Peyer's patch (tissue), 4 donors: ENCODE data around the gene ZBTB7B. TPM values are rescaled to one million over a fixed set of nuclear protein-coding genes. Genes with fewer than 3 reads are reported as not detected.
"Not testable (repeated sequence)": the region's sequence is repeated elsewhere in the genome, so short reads cannot be mapped to it uniquely, and the experiment has no call there.

Experiments used
- DNase-seq, 3 donors: peaks; one replicate each; pipeline ENCODE4 v3.0.0-alpha.2; 2017 to 2019
- H3K27ac ChIP-seq, 4 donors: fragments of 200-600 bp; sonication (generic); one replicate each; pipeline ENCODE4 v1.5.1; 2016 to 2019
- H3K27me3 ChIP-seq, 2 donors: fragments of 200-600 bp; sonication (generic); one replicate each; pipeline ENCODE4 v1.5.1; 2019
- H3K36me3 ChIP-seq, 3 donors: fragments of 200-600 bp; sonication (generic); one replicate each; pipeline ENCODE4 v1.5.1; 2016 to 2019
- H3K4me1 ChIP-seq, 4 donors: fragments of 200-600 bp; sonication (generic); one replicate each; pipeline ENCODE4 v1.5.1; 2016 to 2019
- H3K4me3 ChIP-seq, 4 donors: fragments of 200-600 bp; sonication (generic); 1 replicate in 3 of 4; 2 replicates in 1 of 4; pipeline ENCODE4 v1.5.1; 2016 to 2019; ENCODE audit warnings: mild to moderate bottlenecking in 1 of 4
- H3K9me3 ChIP-seq, 4 donors: fragments of 200-600 bp; sonication (generic); one replicate each; pipeline ENCODE4 v1.5.1; 2016 to 2019; ENCODE audit warnings: mild to moderate bottlenecking in 1 of 4
- CTCF ChIP-seq, 6 experiments: fragments of 450-650 bp in 4 of 6; fragments of 200-600 bp in 2 of 6; sonication (generic) in 1 of 6; IDR thresholded peaks; one replicate each; pipeline ENCODE4 v1.5.1; 2017 to 2019; ENCODE audit warnings: antibody characterized with exemption in 6 of 6, mild to moderate bottlenecking in 3 of 6, moderate library complexity in 1 of 6
- POLR2A ChIP-seq, 2 donors: fragments of 450-650 bp; IDR thresholded peaks; one replicate each; pipeline ENCODE4 v1.5.1; 2017; ENCODE audit warnings: antibody characterized with exemption in 2 of 2, mild to moderate bottlenecking in 2 of 2, moderate library complexity in 2 of 2
- total RNA-seq, 4 donors: library from RNA; depleted of rRNA; stranded (reverse); fragments of >200 nt; gene quantifications; one replicate each; pipeline ENCODE4 v1.1.0, GENCODE V29; 2016

Gene ZBTB7B
- total RNA-seq, 4 donors from 2014 or later, result 35.5 to 412 (median 346) TPM

GRCh38 chr1:154973344-154974101 lies 29.1 kb upstream of the ZBTB7B start:
- Histone ChIP-seq H3K27me3 (no peaks in the 10 kb centered on the region), H3K4me1 (peaks cover 0 to 45% (median 13%) of the 10 kb centered on the region in 4 donors), H3K4me3 (peak overlapping the region; percentile 70 to 79 (median 75)), H3K27ac (peak overlapping the region; percentile 94 to 100 (median 99)), H3K9me3 (no peaks in the 10 kb centered on the region), H3K36me3 (peaks cover 0 to 15% (median 0%) of the 10 kb centered on the region in 3 donors)
- TF ChIP-seq CTCF (IDR thresholded peaks at IDR 0.05) (peak in 2 of 6 experiments; percentile 18 to 21), POLR2A (IDR thresholded peaks at IDR 0.05) (peak; percentile 91 to 97)
- peak; percentile 96 to 99 (median 99) for DNase-seq

GRCh38 chr1:154974102-154974807 lies 28.3 kb upstream of the ZBTB7B start, which contains the start of gene CKS1B:
Gene CKS1B (plus strand): TSS chr1:154974681. CDS start chr1:154974746, 65 bp downstream.
- H3K4me1 ChIP-seq, result peaks cover 0 to 44% (median 13%) of the 10 kb centered on the region in 4 donors

GRCh38 chr1:154974808-154975408 lies 27.7 kb upstream of the ZBTB7B start:
- peak overlapping the region; percentile 70 to 79 (median 75) for H3K4me3 ChIP-seq
- TF ChIP-seq CTCF (IDR thresholded peaks at IDR 0.05) (no peak), POLR2A (IDR thresholded peaks at IDR 0.05) (peak; percentile 70 to 87)
- H3K27me3 ChIP-seq, result no peaks in the 10 kb centered on the region
- H3K9me3 ChIP-seq, result no peaks in the 10 kb centered on the region
- H3K36me3 ChIP-seq, result peaks cover 0 to 4% (median 0%) of the 10 kb centered on the region in 3 donors
- peaks cover 0 to 37% (median 13%) of the 10 kb centered on the region in 4 donors for H3K4me1 ChIP-seq
- H3K27ac ChIP-seq, result peak overlapping the region; percentile 94 to 100 (median 99)
- peak; percentile 95 to 98 (median 95) for DNase-seq

More at GRCh38 chr1:154974102-154974807, 28.3 kb upstream of the ZBTB7B start, which contains the start of gene CKS1B:
- TF ChIP-seq POLR2A (IDR thresholded peaks at IDR 0.05) (peak; percentile 46 to 52), CTCF (IDR thresholded peaks at IDR 0.05) (no peak)
- Histone ChIP-seq H3K27ac (peak within 1 kb of the TSS; percentile 94 to 100 (median 99)), H3K36me3 (peaks cover 0 to 9% (median 0%) of the 10 kb centered on the region in 3 donors), H3K4me3 (peak within 1 kb of the TSS; percentile 70 to 79 (median 75)), H3K27me3 (no peaks in the 10 kb centered on the region), H3K9me3 (no peaks in the 10 kb centered on the region)
- peak; percentile 95 to 98 (median 98) for DNase-seq

GRCh38 chr1:154975409-154976059 lies 27.1 kb upstream of the ZBTB7B start:
- no peak for TF ChIP-seq CTCF (IDR thresholded peaks at IDR 0.05)
- TF ChIP-seq POLR2A (IDR thresholded peaks at IDR 0.05), result peak in 1 of 2 donors; percentile 49
- Histone ChIP-seq H3K27ac (peak overlapping the region; percentile 94 to 100 (median 99)), H3K4me1 (peaks cover 0 to 31% (median 13%) of the 10 kb centered on the region in 4 donors), H3K36me3 (peaks cover 0 to 4% (median 0%) of the 10 kb centered on the region in 3 donors), H3K4me3 (peak overlapping the region; percentile 70 to 79 (median 75)), H3K27me3 (no peaks in the 10 kb centered on the region), H3K9me3 (no peaks in the 10 kb centered on the region)
- DNase-seq, result peak; percentile 79 to 88 (median 79)

- H3K4me1 ChIP-seq, result peaks cover 0 to 17% (median 6%) of the 10 kb centered on the region in 4 donors
- H3K27me3 ChIP-seq, H3K36me3 ChIP-seq, DNase-seq, H3K27ac ChIP-seq, H3K9me3 ChIP-seq, H3K4me3 ChIP-seq: not testable (repeated sequence)
Observed at GRCh38 chr1:154977762-154978161, 24.8 kb upstream of the ZBTB7B start.
